NT2/D1 (cell line): ENCODE measurements around the gene TATDN2.

Experiments
- DNase-seq: peaks from one replicate; pipeline ENCODE4 v3.0.0-alpha.2; 2011; ENCODE audit warnings: low read depth, low spot score
- H3K27me3 ChIP-seq: 2 replicates; pipeline ENCODE4 v1.6.0; 2011; ENCODE audit warnings: mild to moderate bottlenecking; ENCODE audit not compliant: insufficient read length, insufficient read depth
- H3K36me3 ChIP-seq: 2 replicates; pipeline ENCODE4 v1.6.1; 2011; ENCODE audit warnings: mild to moderate bottlenecking, low read length, mixed read lengths; ENCODE audit not compliant: insufficient read depth, insufficient read length
- H3K4me1 ChIP-seq: 2 replicates; pipeline ENCODE4 v1.5.1; 2011; ENCODE audit not compliant: insufficient read depth, insufficient read length
- H3K4me3 ChIP-seq: 2 replicates; pipeline ENCODE4 v1.5.1; 2011; ENCODE audit warnings: low read depth; ENCODE audit not compliant: insufficient read length
- H3K9ac ChIP-seq: 2 replicates; pipeline ENCODE4 v1.6.0; 2011; ENCODE audit warnings: low read depth; ENCODE audit not compliant: insufficient read length
- H3K9me3 ChIP-seq: 2 replicates; pipeline ENCODE4 v1.5.1; 2011; ENCODE audit warnings: mild to moderate bottlenecking, low read length; ENCODE audit not compliant: insufficient read depth
- SUZ12 ChIP-seq: IDR thresholded peaks from 2 replicates; pipeline ENCODE4 v1.6.1; 2011; ENCODE audit not compliant: insufficient read length, insufficient read depth; ENCODE audit errors: extremely low read depth
- YY1 ChIP-seq: IDR thresholded peaks from 2 replicates; pipeline ENCODE4 v1.6.1; 2011; ENCODE audit not compliant: insufficient read length, insufficient read depth
- ZNF274 ChIP-seq: IDR thresholded peaks from 2 replicates; pipeline ENCODE4 v1.6.1; 2011; ENCODE audit warnings: mild to moderate bottlenecking, low read depth, low read length

TATDN2 gene

GRCh38 chr3:10248184-10248983 lies at the start of gene TATDN2:
Gene TATDN2 (plus strand): TSS chr3:10248459. CDS start chr3:10249201, 742 bp downstream.
- peaks cover 24% of the 10 kb centered on the region for H3K36me3 ChIP-seq
- H3K9ac ChIP-seq, result peak within 1 kb of the TSS; percentile 93
- peaks cover 34% of the 10 kb centered on the region for H3K9me3 ChIP-seq
- peak within 1 kb of the TSS; percentile 80 for H3K4me3 ChIP-seq
- no peaks in the 10 kb centered on the region for H3K27me3 ChIP-seq
- TF ChIP-seq ZNF274, result no peak
- no peak for TF ChIP-seq SUZ12
- no peak for TF ChIP-seq YY1
- DNase-seq, result peak; percentile 97
- peaks cover 2% of the 10 kb centered on the region for H3K4me1 ChIP-seq

- H3K9ac ChIP-seq, result no peak overlapping the region
- H3K4me3 ChIP-seq, result no peak overlapping the region
Measured at GRCh38 chr3:10198761-10199649, 49.3 kb upstream of the TATDN2 start.

GRCh38 chr3:10204921-10205320 lies 43.3 kb upstream of the TATDN2 start:
- Histone ChIP-seq H3K9ac (no peak overlapping the region), H3K4me3 (no peak overlapping the region), H3K36me3 (peaks cover 6% of the 10 kb centered on the region), H3K27me3 (no peaks in the 10 kb centered on the region), H3K4me1 (peaks cover 7% of the 10 kb centered on the region), H3K9me3 (no peaks in the 10 kb centered on the region)
- TF ChIP-seq SUZ12 (no peak), ZNF274 (no peak), YY1 (no peak)
- DNase-seq, result no peak

More at GRCh38 chr3:10198761-10199649, 49.3 kb upstream of the TATDN2 start:
- TF ChIP-seq SUZ12, result no peak
- TF ChIP-seq ZNF274, result no peak
- no peak for TF ChIP-seq YY1
- DNase-seq, result no peak
- H3K4me1 ChIP-seq, result peaks cover 11% of the 10 kb centered on the region
- peaks cover 6% of the 10 kb centered on the region for H3K36me3 ChIP-seq
- no peaks in the 10 kb centered on the region for H3K27me3 ChIP-seq
- no peaks in the 10 kb centered on the region for H3K9me3 ChIP-seq

GRCh38 chr3:10205451-10206165 lies 42.7 kb upstream of the TATDN2 start:
- peak overlapping the region; percentile 17 for H3K9ac ChIP-seq
- H3K4me1 ChIP-seq, result peaks cover 7% of the 10 kb centered on the region
- H3K27me3 ChIP-seq, result no peaks in the 10 kb centered on the region

GRCh38 chr3:10206166-10206511 lies 42.1 kb upstream of the TATDN2 start:
- H3K9ac ChIP-seq, result no peak overlapping the region

More at GRCh38 chr3:10205451-10206165, 42.7 kb upstream of the TATDN2 start:
- H3K4me3 ChIP-seq, result no peak overlapping the region
- no peak for TF ChIP-seq YY1
- no peak for TF ChIP-seq SUZ12
- TF ChIP-seq ZNF274, result no peak
- no peak for DNase-seq
- peaks cover 6% of the 10 kb centered on the region for H3K36me3 ChIP-seq
- H3K9me3 ChIP-seq, result no peaks in the 10 kb centered on the region

GRCh38 chr3:10213156-10213792 lies 35.0 kb upstream of the TATDN2 start:
- Histone ChIP-seq H3K9me3 (peaks cover 8% of the 10 kb centered on the region; the same call in 1 of the 2 replicates), H3K9ac (no peak overlapping the region), H3K27me3 (no peaks in the 10 kb centered on the region), H3K36me3 (no peaks in the 10 kb centered on the region), H3K4me3 (no peak overlapping the region), H3K4me1 (no peaks in the 10 kb centered on the region)
- no peak for TF ChIP-seq ZNF274
- TF ChIP-seq YY1, result no peak
- no peak for TF ChIP-seq SUZ12
- DNase-seq, result no peak

More at GRCh38 chr3:10206166-10206511, 42.1 kb upstream of the TATDN2 start:
- peaks cover 5% of the 10 kb centered on the region for H3K36me3 ChIP-seq
- DNase-seq, result no peak
- H3K9me3 ChIP-seq, result no peaks in the 10 kb centered on the region
- no peaks in the 10 kb centered on the region for H3K27me3 ChIP-seq
- no peak for TF ChIP-seq ZNF274
- no peak overlapping the region for H3K4me3 ChIP-seq
- H3K4me1 ChIP-seq, result peaks cover 7% of the 10 kb centered on the region
